ENCODE results near the gene TTC12.

Gene TTC12

GRCh38 chr11:113308601-113309000 is 5.8 kb upstream of the TTC12 start:
- Histone ChIP-seq H3K27me3 (ENCODE audit: control insufficient read depth, insufficient read depth, low read length) (peaks cover 8% of the 10 kb centered on the region), H3K4me3 (ENCODE audit: low read depth, low read length) (no peak overlapping the region), H3K4me1 (ENCODE audit: control insufficient read depth, insufficient read depth, low read length) (no peaks in the 10 kb centered on the region), H3K9ac (ENCODE audit: low read depth, low read length) (no peak overlapping the region), H3K9me3 (ENCODE audit: control insufficient read depth, insufficient read depth, low read length) (no peaks in the 10 kb centered on the region), H3K36me3 (ENCODE audit: control insufficient read depth, insufficient read depth, low read length) (no peaks in the 10 kb centered on the region)

DNA sequence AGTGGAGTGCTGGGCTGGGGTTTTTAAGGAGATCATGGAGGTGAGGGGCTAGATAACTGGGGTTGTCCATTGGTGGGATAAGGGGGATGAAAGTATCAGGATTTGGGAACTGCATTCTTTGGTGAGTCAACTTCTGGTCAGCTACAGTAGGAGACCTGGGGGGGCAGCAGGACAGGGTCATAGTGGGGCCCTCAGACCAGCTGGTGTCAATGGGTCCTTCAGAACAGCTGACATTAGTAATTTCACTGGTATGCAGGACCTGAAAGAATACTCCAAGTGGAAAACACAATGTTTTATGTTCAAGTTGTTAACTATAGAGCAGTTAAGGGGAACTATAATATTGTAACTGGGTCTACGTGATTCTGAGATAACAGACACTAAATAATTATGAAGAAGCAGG is 2.8 kb upstream of the TTC12 start:
- no peaks in the 10 kb centered on the region for H3K9me3 ChIP-seq (ENCODE audit: control insufficient read depth, insufficient read depth, low read length)
- peaks cover 8% of the 10 kb centered on the region for H3K27me3 ChIP-seq (ENCODE audit: control insufficient read depth, insufficient read depth, low read length)
- H3K36me3 ChIP-seq (ENCODE audit: control insufficient read depth, insufficient read depth, low read length) = no peaks in the 10 kb centered on the region
- peaks cover 4% of the 10 kb centered on the region for H3K4me1 ChIP-seq (ENCODE audit: control insufficient read depth, insufficient read depth, low read length)
- H3K4me3 ChIP-seq (ENCODE audit: low read depth, low read length) = no peak overlapping the region
- no peak overlapping the region for H3K9ac ChIP-seq (ENCODE audit: low read depth, low read length)

DNA sequence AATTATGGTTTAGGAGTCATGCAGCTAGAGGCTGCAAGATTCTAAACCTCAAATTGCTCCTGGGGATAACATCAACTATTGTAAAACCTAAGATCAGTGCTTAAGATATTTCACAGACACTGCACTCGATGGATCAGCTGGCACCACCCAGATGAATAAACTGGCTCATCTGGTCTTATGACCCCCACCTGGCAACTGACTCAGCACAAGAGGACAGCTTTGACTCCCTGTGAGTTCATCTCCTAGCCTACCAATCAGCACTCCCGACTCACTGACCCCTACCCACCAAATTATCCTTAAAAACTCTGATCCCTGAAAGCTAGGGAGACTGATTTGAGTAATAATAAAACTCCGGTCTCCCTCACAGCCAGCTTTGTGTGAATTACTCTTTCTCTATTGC is 782 bp upstream of the TTC12 start:
- Histone ChIP-seq H3K27me3 (ENCODE audit: control insufficient read depth, insufficient read depth, low read length) (peaks cover 8% of the 10 kb centered on the region), H3K4me3 (ENCODE audit: low read depth, low read length) (peak overlapping the region; percentile 48), H3K36me3 (ENCODE audit: control insufficient read depth, insufficient read depth, low read length) (no peaks in the 10 kb centered on the region), H3K9me3 (ENCODE audit: control insufficient read depth, insufficient read depth, low read length) (no peaks in the 10 kb centered on the region), H3K4me1 (ENCODE audit: control insufficient read depth, insufficient read depth, low read length) (peaks cover 4% of the 10 kb centered on the region), H3K9ac (ENCODE audit: low read depth, low read length) (no peak overlapping the region)

DNA sequence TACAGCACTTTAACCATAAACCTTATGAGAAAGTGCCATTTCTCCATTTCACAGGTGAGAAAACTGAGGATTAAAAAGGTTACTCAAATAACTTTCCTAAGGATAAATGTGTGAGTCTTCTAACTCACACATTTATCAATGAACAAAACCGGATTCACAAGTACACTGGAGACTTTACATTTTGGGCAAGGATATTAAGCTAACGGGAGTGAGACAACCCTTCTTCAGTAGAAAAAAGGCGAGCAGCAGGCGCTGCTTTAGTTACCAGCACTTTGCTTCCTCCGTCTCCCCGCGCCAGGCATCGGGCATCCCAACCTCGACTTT is 356 bp upstream of the TTC12 start:
- H3K4me1 ChIP-seq (ENCODE audit: control insufficient read depth, insufficient read depth, low read length) = peaks cover 4% of the 10 kb centered on the region
- H3K9me3 ChIP-seq (ENCODE audit: control insufficient read depth, insufficient read depth, low read length) = no peaks in the 10 kb centered on the region
- no peaks in the 10 kb centered on the region for H3K36me3 ChIP-seq (ENCODE audit: control insufficient read depth, insufficient read depth, low read length)
- H3K9ac ChIP-seq (ENCODE audit: low read depth, low read length) = no peak overlapping the region
- H3K27me3 ChIP-seq (ENCODE audit: control insufficient read depth, insufficient read depth, low read length) = peaks cover 8% of the 10 kb centered on the region
- peak overlapping the region; percentile 48 for H3K4me3 ChIP-seq (ENCODE audit: low read depth, low read length)

- no peak overlapping the region for H3K4me3 ChIP-seq (ENCODE audit: low read depth, low read length)
These were observed 1.4 kb downstream of the TTC12 start for GRCh38 chr11:113315811-113316210.

DNA sequence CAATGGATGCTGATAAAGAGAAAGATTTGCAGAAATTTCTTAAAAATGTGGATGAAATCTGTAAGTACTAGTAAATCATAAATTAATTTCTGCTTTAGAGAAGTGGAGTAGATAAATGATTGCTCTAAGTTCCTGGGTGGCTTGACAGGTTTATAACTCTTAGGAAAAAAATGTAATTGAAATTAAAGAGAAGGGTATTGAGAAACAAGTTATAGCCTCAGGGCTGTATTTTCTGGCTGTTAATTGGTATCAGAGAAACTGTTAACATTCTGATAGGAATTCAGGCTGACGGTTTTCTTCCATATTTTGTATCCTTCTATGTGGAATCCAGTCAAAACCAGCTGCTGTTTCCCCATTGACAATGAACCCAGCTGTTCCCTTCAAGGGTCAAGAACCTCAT is 1.9 kb downstream of the TTC12 start:
- H3K4me3 ChIP-seq (ENCODE audit: low read depth, low read length) = no peak overlapping the region
- no peak overlapping the region for H3K9ac ChIP-seq (ENCODE audit: low read depth, low read length)
- peaks cover 8% of the 10 kb centered on the region for H3K27me3 ChIP-seq (ENCODE audit: control insufficient read depth, insufficient read depth, low read length)
- H3K9me3 ChIP-seq (ENCODE audit: control insufficient read depth, insufficient read depth, low read length) = no peaks in the 10 kb centered on the region
- peaks cover 4% of the 10 kb centered on the region for H3K4me1 ChIP-seq (ENCODE audit: control insufficient read depth, insufficient read depth, low read length)
- no peaks in the 10 kb centered on the region for H3K36me3 ChIP-seq (ENCODE audit: control insufficient read depth, insufficient read depth, low read length)

More at GRCh38 chr11:113315811-113316210, 1.4 kb downstream of the TTC12 start:
- H3K4me1 ChIP-seq (ENCODE audit: control insufficient read depth, insufficient read depth, low read length) = peaks cover 4% of the 10 kb centered on the region
- peaks cover 8% of the 10 kb centered on the region for H3K27me3 ChIP-seq (ENCODE audit: control insufficient read depth, insufficient read depth, low read length)
- no peaks in the 10 kb centered on the region for H3K9me3 ChIP-seq (ENCODE audit: control insufficient read depth, insufficient read depth, low read length)
- no peaks in the 10 kb centered on the region for H3K36me3 ChIP-seq (ENCODE audit: control insufficient read depth, insufficient read depth, low read length)
- H3K9ac ChIP-seq (ENCODE audit: low read depth, low read length) = no peak overlapping the region

GRCh38 chr11:113317339-113317738 is 3.0 kb downstream of the TTC12 start:
- Histone ChIP-seq H3K27me3 (ENCODE audit: control insufficient read depth, insufficient read depth, low read length) (peaks cover 8% of the 10 kb centered on the region), H3K9me3 (ENCODE audit: control insufficient read depth, insufficient read depth, low read length) (no peaks in the 10 kb centered on the region), H3K36me3 (ENCODE audit: control insufficient read depth, insufficient read depth, low read length) (no peaks in the 10 kb centered on the region), H3K4me1 (ENCODE audit: control insufficient read depth, insufficient read depth, low read length) (peaks cover 4% of the 10 kb centered on the region), H3K9ac (ENCODE audit: low read depth, low read length) (no peak overlapping the region), H3K4me3 (ENCODE audit: low read depth, low read length) (no peak overlapping the region)

DNA sequence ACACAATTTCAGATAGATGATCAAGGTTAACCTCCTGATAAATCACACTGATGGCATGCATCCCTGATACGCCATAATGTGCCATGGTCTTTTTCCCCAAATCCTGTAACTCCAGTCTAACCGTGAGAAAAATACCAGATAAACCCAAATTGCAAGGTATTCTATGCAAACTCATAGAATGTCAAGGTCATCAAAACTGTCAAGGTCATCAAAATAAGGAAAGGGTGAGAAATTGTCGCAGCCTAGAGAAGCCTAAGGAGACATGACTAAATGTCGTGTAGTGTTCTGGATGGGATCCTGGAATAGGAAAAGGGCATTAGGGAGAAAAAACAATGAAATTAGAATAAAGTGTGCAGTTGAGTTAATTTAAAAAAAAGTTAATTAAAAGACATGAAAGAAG is 4.7 kb downstream of the TTC12 start:
- Histone ChIP-seq H3K4me1 (ENCODE audit: control insufficient read depth, insufficient read depth, low read length) (peaks cover 4% of the 10 kb centered on the region), H3K9ac (ENCODE audit: low read depth, low read length) (no peak overlapping the region), H3K36me3 (ENCODE audit: control insufficient read depth, insufficient read depth, low read length) (no peaks in the 10 kb centered on the region), H3K9me3 (ENCODE audit: control insufficient read depth, insufficient read depth, low read length) (no peaks in the 10 kb centered on the region), H3K4me3 (ENCODE audit: low read depth, low read length) (no peak overlapping the region), H3K27me3 (ENCODE audit: control insufficient read depth, insufficient read depth, low read length) (no peaks in the 10 kb centered on the region)

- Histone ChIP-seq H3K27me3 (ENCODE audit: control insufficient read depth, insufficient read depth, low read length) (no peaks in the 10 kb centered on the region), H3K4me1 (ENCODE audit: control insufficient read depth, insufficient read depth, low read length) (no peaks in the 10 kb centered on the region), H3K9ac (ENCODE audit: low read depth, low read length) (no peak overlapping the region), H3K4me3 (ENCODE audit: low read depth, low read length) (no peak overlapping the region), H3K36me3 (ENCODE audit: control insufficient read depth, insufficient read depth, low read length) (no peaks in the 10 kb centered on the region), H3K9me3 (ENCODE audit: control insufficient read depth, insufficient read depth, low read length) (no peaks in the 10 kb centered on the region)
These were observed 7.8 kb downstream of the TTC12 start for GRCh38 chr11:113322158-113322557.

DNA sequence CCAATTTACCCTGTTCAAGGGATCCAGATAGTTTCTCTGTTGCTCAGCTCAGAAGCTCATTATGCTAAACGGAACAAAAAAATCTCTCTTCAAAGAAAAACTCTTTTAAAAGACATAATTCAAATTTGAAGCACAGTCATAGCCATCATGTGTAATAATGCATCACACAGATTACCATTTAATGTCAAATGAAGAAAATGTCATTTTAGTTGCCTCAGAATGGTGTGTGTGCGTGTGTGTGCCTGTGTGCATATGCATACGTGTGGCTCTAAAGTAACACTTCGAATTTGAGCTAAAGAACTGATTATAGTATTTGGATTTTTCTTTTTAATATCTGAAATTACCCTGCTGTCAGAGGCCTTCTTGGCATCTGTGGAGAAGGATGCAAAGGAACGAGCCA is 9.9 kb downstream of the TTC12 start:
- no peaks in the 10 kb centered on the region for H3K9me3 ChIP-seq (ENCODE audit: control insufficient read depth, insufficient read depth, low read length)
- no peaks in the 10 kb centered on the region for H3K36me3 ChIP-seq (ENCODE audit: control insufficient read depth, insufficient read depth, low read length)
- no peaks in the 10 kb centered on the region for H3K27me3 ChIP-seq (ENCODE audit: control insufficient read depth, insufficient read depth, low read length)
- no peak overlapping the region for H3K9ac ChIP-seq (ENCODE audit: low read depth, low read length)
- no peaks in the 10 kb centered on the region for H3K4me1 ChIP-seq (ENCODE audit: control insufficient read depth, insufficient read depth, low read length)
- no peak overlapping the region for H3K4me3 ChIP-seq (ENCODE audit: low read depth, low read length)

DNA sequence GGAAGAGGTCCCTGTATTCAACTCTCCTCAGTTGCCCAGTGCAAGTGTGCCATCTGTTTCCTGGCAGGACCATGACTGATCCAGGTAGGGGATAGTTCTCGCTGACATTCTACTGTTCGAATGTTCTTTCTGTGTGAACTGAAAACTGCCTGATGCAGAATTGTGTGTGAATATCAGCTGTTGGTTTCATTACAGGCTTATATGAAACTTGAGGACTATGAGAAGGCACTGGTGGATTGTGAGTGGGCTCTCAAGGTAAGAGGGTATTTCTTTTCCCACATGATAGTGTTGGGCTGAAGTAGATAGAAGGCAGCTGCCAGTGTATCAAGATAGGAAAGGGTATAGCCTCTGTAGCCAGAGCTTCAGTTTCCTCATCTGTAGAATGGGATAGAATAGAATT is 15.3 kb downstream of the TTC12 start:
- H3K9me3 ChIP-seq (ENCODE audit: control insufficient read depth, insufficient read depth, low read length) = no peaks in the 10 kb centered on the region
- H3K27me3 ChIP-seq (ENCODE audit: control insufficient read depth, insufficient read depth, low read length) = no peaks in the 10 kb centered on the region
- H3K4me3 ChIP-seq (ENCODE audit: low read depth, low read length) = no peak overlapping the region
- H3K9ac ChIP-seq (ENCODE audit: low read depth, low read length) = no peak overlapping the region
- no peaks in the 10 kb centered on the region for H3K36me3 ChIP-seq (ENCODE audit: control insufficient read depth, insufficient read depth, low read length)
- H3K4me1 ChIP-seq (ENCODE audit: control insufficient read depth, insufficient read depth, low read length) = no peaks in the 10 kb centered on the region

- Histone ChIP-seq H3K9ac (ENCODE audit: low read depth, low read length) (no peak overlapping the region), H3K4me1 (ENCODE audit: control insufficient read depth, insufficient read depth, low read length) (no peaks in the 10 kb centered on the region), H3K36me3 (ENCODE audit: control insufficient read depth, insufficient read depth, low read length) (no peaks in the 10 kb centered on the region), H3K27me3 (ENCODE audit: control insufficient read depth, insufficient read depth, low read length) (no peaks in the 10 kb centered on the region), H3K4me3 (ENCODE audit: low read depth, low read length) (no peak overlapping the region), H3K9me3 (ENCODE audit: control insufficient read depth, insufficient read depth, low read length) (no peaks in the 10 kb centered on the region)
These were observed 17.1 kb downstream of the TTC12 start for GRCh38 chr11:113331441-113331840.

DNA sequence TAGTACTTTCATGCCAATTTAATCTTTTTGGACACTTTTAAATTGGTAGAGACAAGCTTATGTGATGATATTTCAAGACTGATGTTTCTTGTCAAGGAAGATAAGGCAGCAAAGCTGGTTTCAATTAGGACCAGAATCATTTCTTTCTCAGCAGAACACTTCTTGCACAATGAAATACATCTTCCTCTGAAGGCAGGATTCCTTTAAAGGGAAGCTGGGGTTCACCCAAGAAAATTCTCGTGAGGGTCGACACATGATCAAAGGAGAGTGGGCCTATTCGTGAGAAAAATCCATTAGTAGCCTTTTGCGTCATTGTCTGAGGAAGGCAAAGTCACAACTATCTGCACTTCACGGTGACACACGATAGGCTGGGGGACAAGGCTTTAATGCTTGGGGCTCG is 17.6 kb downstream of the TTC12 start:
- Histone ChIP-seq H3K36me3 (ENCODE audit: control insufficient read depth, insufficient read depth, low read length) (no peaks in the 10 kb centered on the region), H3K9ac (ENCODE audit: low read depth, low read length) (no peak overlapping the region), H3K27me3 (ENCODE audit: control insufficient read depth, insufficient read depth, low read length) (no peaks in the 10 kb centered on the region), H3K4me3 (ENCODE audit: low read depth, low read length) (no peak overlapping the region), H3K9me3 (ENCODE audit: control insufficient read depth, insufficient read depth, low read length) (no peaks in the 10 kb centered on the region), H3K4me1 (ENCODE audit: control insufficient read depth, insufficient read depth, low read length) (no peaks in the 10 kb centered on the region)

Data from iPS-15b (cell line).